ENCODE results near the gene SHISA2.

- no peak for TF ChIP-seq CTCF (conservative IDR thresholded peaks at IDR 0.05 in 1 of 2, IDR thresholded peaks at IDR 0.05 in 1 of 2; ENCODE audit: low read depth in 1 of 2, low read length in 2 of 2)
- TF ChIP-seq EZH2 (IDR thresholded peaks at IDR 0.05; ENCODE audit: low read length, missing control alignments), result no peak
These were observed 44.2 kb upstream of the SHISA2 start for GRCh38 chr13:26095846-26096610.
